Sigmoid colon (tissue), 7 donors: ENCODE measurements around the gene DNAH9. TPM values are rescaled to one million over a fixed set of nuclear protein-coding genes. Genes with fewer than 3 reads are reported as not detected.

Experiments
- DNase-seq: peaks from one replicate; pipeline ENCODE4 v3.0.0-alpha.2; 2019
- H3K27ac ChIP-seq, 4 donors: fragments of 200-600 bp; sonication (generic); one replicate each; pipeline ENCODE4 v1.5.1; 2016 to 2019; ENCODE audit warnings: mild to moderate bottlenecking in 1 of 4
- H3K27me3 ChIP-seq, 3 donors: fragments of 200-600 bp; sonication (generic); one replicate each; pipeline ENCODE4 v1.5.1; 2019; ENCODE audit warnings: mild to moderate bottlenecking in 1 of 3
- H3K36me3 ChIP-seq, 4 donors: fragments of 200-600 bp; sonication (generic); one replicate each; pipeline ENCODE4 v1.5.1; 2016 to 2019
- H3K4me1 ChIP-seq, 4 donors: fragments of 200-600 bp; sonication (generic); one replicate each; pipeline ENCODE4 v1.5.1; 2017 to 2019
- H3K4me3 ChIP-seq, 4 donors: fragments of 200-600 bp; sonication (generic); one replicate each; pipeline ENCODE4 v1.5.1; 2017 to 2019; ENCODE audit warnings: mild to moderate bottlenecking in 2 of 4, moderate library complexity in 1 of 4
- H3K9me3 ChIP-seq, 4 donors: fragments of 200-600 bp in 3 of 4; sonication (generic) in 3 of 4; one replicate each; pipeline versions ENCODE4 v1.5.1 to v1.6.1; 2013 to 2019
- CTCF ChIP-seq, 4 experiments: fragments of 450-650 bp in 3 of 4; fragments of 200-600 bp in 1 of 4; IDR thresholded peaks; one replicate each; pipeline ENCODE4 v1.5.1; 2016 to 2019; ENCODE audit warnings: antibody characterized with exemption in 4 of 4, mild to moderate bottlenecking in 3 of 4, moderate library complexity in 2 of 4
- EP300 ChIP-seq, 4 donors: sonication (generic); formaldehyde crosslinking; IDR thresholded peaks; one replicate each; pipeline ENCODE4 v1.6.1; 2017; ENCODE audit warnings: antibody characterized with exemption in 4 of 4
- POLR2A ChIP-seq, 2 donors: fragments of 450-650 bp; IDR thresholded peaks; one replicate each; pipeline ENCODE4 v1.6.1; 2016; ENCODE audit warnings: antibody characterized with exemption in 2 of 2, mild to moderate bottlenecking in 2 of 2, moderate library complexity in 2 of 2
- POLR2AphosphoS5 ChIP-seq, 4 donors: sonication (generic); formaldehyde crosslinking; IDR thresholded peaks; one replicate each; pipeline ENCODE4 v1.6.1; 2017; ENCODE audit warnings: antibody characterized with exemption in 4 of 4
- WGBS, 2 donors: extraction: QIAGEN DNeasy Blood & Tissue Kit; methylation state at CpG; one replicate each; pipeline ENCODE4 v1.1.7; 2013; 5-methylcytosine and 5-hydroxymethylcytosine counted together
- intact Hi-C: fragments of 100-400 bp; cut with DNase I; formaldehyde crosslinking; loops from one replicate; pipeline ENCODE4 v1.15.1; 2023
- polyA plus RNA-seq, 3 donors: library from polyadenylated mRNA; stranded (reverse); fragments of 200-250 nt; gene quantifications; one replicate each; pipeline ENCODE4 v1.2.3, GENCODE V29; 2013
- total RNA-seq, 4 donors: library from RNA; depleted of rRNA; stranded (reverse); fragments of >200 nt; gene quantifications; one replicate each; pipeline ENCODE4 v1.1.0, GENCODE V29; 2016
- donor health status: healthy with polysubstance abuse.
- donor health status: Bipolar disorder and iron deficiency.
- donor health status: healthy.

Gene DNAH9
- total RNA-seq = under 1 TPM in 3 of 4 donors, not detected in 1; under 0.01 to 0.55 (median 0.27) TPM
- polyA plus RNA-seq = 1 to 10 TPM in 1 of 3 donors, under 1 TPM in 1, not detected in 1; 0.16 to 3.0 TPM

DNA sequence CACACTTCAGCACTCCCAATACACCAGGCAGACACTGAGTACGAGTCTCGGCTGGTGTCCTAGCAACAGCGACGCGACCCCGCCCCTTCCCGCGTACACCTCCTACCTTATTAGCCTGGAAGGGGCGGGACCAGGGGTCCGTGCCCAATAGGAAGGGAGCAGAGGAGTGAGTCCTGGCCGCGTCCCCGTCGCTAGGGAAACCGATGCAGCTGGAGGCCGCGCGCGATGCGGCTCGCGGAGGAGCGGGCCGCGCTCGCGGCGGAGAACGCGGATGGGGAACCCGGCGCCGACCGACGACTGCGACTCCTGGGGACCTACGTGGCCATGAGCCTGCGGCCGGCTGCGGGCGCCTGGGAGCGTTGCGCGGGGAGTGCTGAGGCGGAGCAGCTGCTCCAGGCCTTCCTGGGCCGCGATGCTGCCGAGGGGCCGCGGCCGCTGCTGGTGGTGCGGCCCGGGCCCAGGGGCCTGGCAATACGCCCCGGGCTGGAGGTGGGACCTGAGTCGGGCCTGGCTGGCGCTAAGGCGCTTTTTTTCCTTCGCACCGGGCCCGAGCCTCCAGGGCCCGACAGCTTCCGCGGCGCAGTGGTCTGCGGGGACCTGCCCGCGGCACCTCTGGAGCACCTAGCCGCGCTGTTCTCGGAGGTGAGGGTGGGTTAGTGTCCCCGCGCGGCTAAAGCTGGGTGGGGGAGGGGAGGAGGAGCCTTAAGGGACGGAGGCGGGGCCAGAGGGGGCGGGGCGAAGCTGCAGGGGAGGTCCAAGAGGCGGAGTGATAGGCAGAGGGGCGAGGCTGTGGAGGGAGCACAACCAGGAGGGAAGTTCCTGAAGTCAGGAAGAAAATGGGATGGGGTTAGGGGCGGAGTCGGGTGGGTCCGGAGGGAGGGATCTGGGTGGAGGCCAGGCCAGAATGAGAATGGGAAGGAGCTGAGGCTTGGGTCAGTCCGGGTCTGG lies at the start of gene DNAH9:
TSS of gene DNAH9 (plus strand) at position 197 of the 948 bp plus-strand sequence. CDS start at position 226, 29 bp downstream.
- TF ChIP-seq POLR2AphosphoS5 (IDR thresholded peaks at IDR 0.05) (peak in 2 of 4 donors; percentile 46 to 80), EP300 (IDR thresholded peaks at IDR 0.05) (no peak)
- DNase-seq = peak; percentile 97
- Histone ChIP-seq H3K4me1 (peaks cover 0 to 16% (median 10%) of the 10 kb centered on the region in 4 donors), H3K9me3 (no peaks in the 10 kb centered on the region), H3K36me3 (no peaks in the 10 kb centered on the region), H3K27ac (peak within 1 kb of the TSS; percentile 68 to 85 (median 82)), H3K27me3 (no peaks in the 10 kb centered on the region), H3K4me3 (peak within 1 kb of the TSS; percentile 33 to 78 (median 60))
- intact Hi-C loops = no loop called here
- WGBS, 2 donors = 3 to 6% methylated on average over 84 of the region's 84 CpGs

DNA sequence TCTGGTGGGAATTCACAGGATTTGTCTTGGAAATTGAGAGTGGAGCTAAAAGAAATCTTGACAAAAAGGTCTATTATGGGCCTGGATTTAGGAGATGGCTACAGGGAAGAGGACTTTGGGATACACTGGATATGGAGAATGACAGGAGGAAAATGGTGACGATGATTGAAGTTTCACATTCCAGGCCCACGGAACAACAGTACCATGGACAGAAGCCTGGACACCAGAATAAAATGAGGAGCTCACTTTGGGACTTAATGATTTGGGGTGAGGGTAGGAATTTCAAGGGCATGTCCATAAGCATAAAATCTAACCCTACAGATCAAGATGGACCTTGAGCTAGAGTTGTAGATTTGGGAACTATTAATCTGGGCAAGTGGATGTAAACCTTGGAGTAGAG lies 47.8 kb upstream of the DNAH9 start:
- H3K4me1 ChIP-seq = no peaks in the 10 kb centered on the region
- WGBS, 2 donors = 88 to 98% methylated on average over 2 of the region's 2 CpGs
- no peaks in the 10 kb centered on the region for H3K36me3 ChIP-seq
- TF ChIP-seq POLR2A (IDR thresholded peaks at IDR 0.05) = no peak
- no peak for TF ChIP-seq POLR2AphosphoS5 (IDR thresholded peaks at IDR 0.05)
- no peak for TF ChIP-seq EP300 (IDR thresholded peaks at IDR 0.05)
- TF ChIP-seq CTCF (IDR thresholded peaks at IDR 0.05) = no peak
- H3K9me3 ChIP-seq = no peaks in the 10 kb centered on the region
- no peak overlapping the region for H3K27ac ChIP-seq
- H3K27me3 ChIP-seq = no peaks in the 10 kb centered on the region
- H3K4me3 ChIP-seq = no peak overlapping the region
- intact Hi-C loops = no loop called here
- no peak for DNase-seq

DNA sequence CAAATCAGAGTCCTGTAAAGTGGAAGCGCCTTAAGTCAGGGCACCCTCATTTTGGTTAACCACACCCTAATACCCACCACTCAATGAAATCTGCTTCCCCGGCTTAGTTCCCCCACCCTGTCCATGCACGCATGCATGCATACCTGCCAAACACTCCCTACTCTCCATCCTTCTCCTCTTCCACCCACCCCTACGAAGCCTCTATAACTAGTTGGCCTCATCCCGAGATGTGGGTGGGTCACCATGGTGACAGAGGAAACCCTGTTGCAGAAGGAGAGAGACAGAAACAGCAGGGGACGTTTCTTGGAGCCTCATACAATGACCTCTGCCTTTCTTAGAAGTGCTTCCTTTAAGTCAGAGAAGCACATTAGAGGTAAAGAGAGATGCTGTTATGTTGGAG lies 46.8 kb upstream of the DNAH9 start:
- no peak overlapping the region for H3K27ac ChIP-seq
- no peaks in the 10 kb centered on the region for H3K4me1 ChIP-seq
- H3K9me3 ChIP-seq = no peaks in the 10 kb centered on the region
- TF ChIP-seq POLR2AphosphoS5 (IDR thresholded peaks at IDR 0.05) (no peak), CTCF (IDR thresholded peaks at IDR 0.05) (no peak), EP300 (IDR thresholded peaks at IDR 0.05) (no peak), POLR2A (IDR thresholded peaks at IDR 0.05) (no peak)
- 69 to 70% methylated on average over 6 of the region's 6 CpGs for WGBS, 2 donors
- H3K4me3 ChIP-seq = no peak overlapping the region
- intact Hi-C loops = no loop called here
- DNase-seq = no peak
- H3K27me3 ChIP-seq = no peaks in the 10 kb centered on the region
- H3K36me3 ChIP-seq = no peaks in the 10 kb centered on the region

DNA sequence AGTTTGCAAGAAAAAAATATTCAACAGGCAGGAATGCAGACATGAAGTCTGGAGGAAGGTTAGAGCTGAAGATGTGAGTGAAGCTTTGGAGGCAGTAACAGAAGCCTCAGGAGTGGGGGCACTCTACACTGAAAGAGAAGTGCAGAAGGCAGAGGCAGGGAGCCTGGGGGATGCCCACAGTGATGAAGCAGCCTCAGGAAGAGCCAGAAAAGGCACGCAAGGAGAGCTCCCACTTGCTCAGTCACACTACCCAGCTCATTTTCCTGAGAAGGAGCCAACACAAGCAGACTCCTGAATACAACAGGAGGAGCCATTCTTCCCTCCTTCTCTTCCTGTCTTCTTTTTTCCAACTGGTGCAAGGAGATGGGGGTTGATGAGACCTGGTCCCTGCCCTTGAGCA lies 45.1 kb upstream of the DNAH9 start:
- no peak for TF ChIP-seq CTCF (IDR thresholded peaks at IDR 0.05)
- TF ChIP-seq POLR2A (IDR thresholded peaks at IDR 0.05) = no peak
- no peak for TF ChIP-seq EP300 (IDR thresholded peaks at IDR 0.05)
- no peak for TF ChIP-seq POLR2AphosphoS5 (IDR thresholded peaks at IDR 0.05)
- Histone ChIP-seq H3K9me3 (no peaks in the 10 kb centered on the region), H3K4me1 (no peaks in the 10 kb centered on the region), H3K4me3 (no peak overlapping the region), H3K27me3 (no peaks in the 10 kb centered on the region), H3K36me3 (no peaks in the 10 kb centered on the region), H3K27ac (no peak overlapping the region)
- DNase-seq = no peak
- intact Hi-C loops = no loop called here
- WGBS, 2 donors = 74 to 91% methylated on average over 1 of the region's 1 CpG

DNA sequence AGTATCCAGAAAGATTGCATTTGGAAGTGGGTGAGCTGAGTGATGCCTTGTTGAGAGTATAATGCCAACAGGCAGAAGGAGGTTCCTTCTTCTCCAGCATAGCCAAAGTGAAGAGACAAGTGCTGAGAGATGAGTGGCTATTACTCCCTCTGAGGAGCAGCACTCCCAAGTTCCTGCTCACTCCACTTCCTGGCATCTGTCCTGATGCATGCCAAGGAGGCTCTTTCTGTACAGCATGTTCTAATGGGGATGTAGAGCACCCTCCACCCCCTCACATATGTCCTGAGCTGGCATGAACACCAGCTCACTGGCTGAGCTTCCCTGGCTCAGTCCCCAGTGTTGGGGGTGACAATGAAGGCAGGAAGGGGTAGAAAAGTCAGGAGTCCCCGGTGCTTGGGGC lies 44.2 kb upstream of the DNAH9 start:
- intact Hi-C loops = no loop called here
- no peaks in the 10 kb centered on the region for H3K36me3 ChIP-seq
- TF ChIP-seq EP300 (IDR thresholded peaks at IDR 0.05) (no peak), CTCF (IDR thresholded peaks at IDR 0.05) (no peak), POLR2AphosphoS5 (IDR thresholded peaks at IDR 0.05) (no peak), POLR2A (IDR thresholded peaks at IDR 0.05) (no peak)
- H3K4me1 ChIP-seq = no peaks in the 10 kb centered on the region
- no peaks in the 10 kb centered on the region for H3K9me3 ChIP-seq
- no peak for DNase-seq
- H3K27me3 ChIP-seq = no peaks in the 10 kb centered on the region
- H3K4me3 ChIP-seq = no peak overlapping the region
- H3K27ac ChIP-seq = no peak overlapping the region
- 82% methylated on average over 1 of the region's 1 CpG for WGBS, 2 donors
